GM04504 (cell line): Measurements from ENCODE around the gene UGT1A7.
"Not testable (repeated sequence)": the region's sequence is repeated elsewhere in the genome, so short reads cannot be mapped to it uniquely, and the experiment has no call there.

Experiments used
- DNase-seq: peaks from one replicate; pipeline ENCODE4 v3.0.0-alpha.2; 2012; ENCODE audit warnings: low read depth

UGT1A7 gene

DNA sequence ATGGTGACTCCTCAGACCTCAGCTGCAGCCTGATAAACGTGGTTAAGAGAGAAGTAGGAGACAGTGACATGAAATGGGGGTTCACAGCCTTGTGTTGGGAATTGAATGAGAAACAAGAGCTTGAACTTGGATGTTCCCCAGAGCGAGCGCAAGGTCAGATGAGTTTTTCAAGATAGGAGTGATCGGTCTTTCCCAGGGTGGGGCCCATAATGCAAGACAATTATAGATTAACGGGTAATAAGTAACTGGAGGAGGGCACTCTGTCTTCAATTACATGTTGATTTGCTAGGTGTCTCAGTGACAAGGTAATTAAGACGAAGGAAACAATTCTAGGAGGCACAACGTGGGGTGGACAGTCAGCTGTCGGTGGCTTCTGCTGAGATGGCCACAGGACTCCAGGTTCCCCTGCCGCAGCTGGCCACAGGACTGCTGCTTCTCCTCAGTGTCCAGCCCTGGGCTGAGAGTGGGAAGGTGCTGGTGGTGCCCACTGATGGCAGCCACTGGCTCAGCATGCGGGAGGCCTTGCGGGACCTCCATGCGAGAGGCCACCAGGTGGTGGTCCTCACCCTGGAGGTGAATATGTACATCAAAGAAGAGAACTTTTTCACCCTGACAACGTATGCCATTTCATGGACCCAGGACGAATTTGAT, 31.0 kb downstream of the UGT1A7 start, which contains the start of gene UGT1A5:
UGT1A5 (plus strand) TSS at position 297 of the 651 bp plus-strand sequence; CDS start at position 382, 85 bp downstream.
- no peak for DNase-seq

GRCh38 chr2:233713262-233713615, 31.5 kb downstream of the UGT1A7 start:
- DNase-seq, result no peak

DNA sequence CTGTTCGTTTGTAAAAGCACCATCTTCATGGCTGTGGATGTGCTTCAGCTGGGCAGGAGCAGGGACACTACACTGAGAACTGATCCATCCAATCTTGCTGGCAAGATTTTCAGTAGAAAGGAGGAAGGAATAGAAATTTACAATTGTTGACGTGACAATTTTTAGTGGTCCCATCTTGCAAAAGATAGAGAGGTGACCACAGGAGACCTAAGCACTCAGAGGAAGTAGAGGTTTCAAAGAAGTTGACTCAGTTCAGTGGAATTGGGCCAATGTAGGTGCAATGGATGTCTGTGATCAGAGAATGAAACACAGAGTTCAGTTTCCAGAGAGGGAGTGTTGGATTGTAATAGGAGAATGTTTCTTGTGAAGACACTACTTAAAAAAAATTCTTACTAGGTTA, 32.4 kb downstream of the UGT1A7 start:
- DNase-seq, result no peak

GRCh38 chr2:233718552-233718951, 36.9 kb downstream of the UGT1A7 start, which contains the start of gene UGT1A4:
UGT1A4 (plus strand) TSS chr2:233718736; CDS start chr2:233718821, 85 bp downstream.
- no peak for DNase-seq

DNA sequence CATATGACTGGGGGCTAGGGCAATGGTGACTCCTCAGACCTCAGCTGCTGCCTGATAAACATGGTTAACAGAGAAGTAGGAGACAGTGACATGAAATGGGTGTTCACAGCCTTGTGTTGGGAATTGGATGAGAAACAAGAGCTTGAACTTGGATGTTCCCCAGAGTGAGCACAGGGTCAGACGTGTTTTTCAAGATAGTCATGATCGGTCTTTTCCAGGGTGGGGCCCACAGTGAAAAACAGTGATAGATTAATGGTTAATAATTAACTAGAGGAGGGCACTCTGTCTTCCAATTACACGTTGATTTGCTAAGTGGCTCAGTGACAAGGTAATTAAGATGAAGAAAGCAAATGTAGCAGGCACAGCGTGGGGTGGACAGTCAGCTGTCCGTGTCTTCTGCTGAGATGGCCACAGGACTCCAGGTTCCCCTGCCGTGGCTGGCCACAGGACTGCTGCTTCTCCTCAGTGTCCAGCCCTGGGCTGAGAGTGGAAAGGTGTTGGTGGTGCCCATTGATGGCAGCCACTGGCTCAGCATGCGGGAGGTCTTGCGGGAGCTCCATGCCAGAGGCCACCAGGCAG, 47.1 kb downstream of the UGT1A7 start, which contains the start of gene UGT1A3:
UGT1A3 (plus strand) TSS at position 320 of the 579 bp plus-strand sequence; CDS start at position 405, 85 bp downstream.
- DNase-seq, result no peak

DNA sequence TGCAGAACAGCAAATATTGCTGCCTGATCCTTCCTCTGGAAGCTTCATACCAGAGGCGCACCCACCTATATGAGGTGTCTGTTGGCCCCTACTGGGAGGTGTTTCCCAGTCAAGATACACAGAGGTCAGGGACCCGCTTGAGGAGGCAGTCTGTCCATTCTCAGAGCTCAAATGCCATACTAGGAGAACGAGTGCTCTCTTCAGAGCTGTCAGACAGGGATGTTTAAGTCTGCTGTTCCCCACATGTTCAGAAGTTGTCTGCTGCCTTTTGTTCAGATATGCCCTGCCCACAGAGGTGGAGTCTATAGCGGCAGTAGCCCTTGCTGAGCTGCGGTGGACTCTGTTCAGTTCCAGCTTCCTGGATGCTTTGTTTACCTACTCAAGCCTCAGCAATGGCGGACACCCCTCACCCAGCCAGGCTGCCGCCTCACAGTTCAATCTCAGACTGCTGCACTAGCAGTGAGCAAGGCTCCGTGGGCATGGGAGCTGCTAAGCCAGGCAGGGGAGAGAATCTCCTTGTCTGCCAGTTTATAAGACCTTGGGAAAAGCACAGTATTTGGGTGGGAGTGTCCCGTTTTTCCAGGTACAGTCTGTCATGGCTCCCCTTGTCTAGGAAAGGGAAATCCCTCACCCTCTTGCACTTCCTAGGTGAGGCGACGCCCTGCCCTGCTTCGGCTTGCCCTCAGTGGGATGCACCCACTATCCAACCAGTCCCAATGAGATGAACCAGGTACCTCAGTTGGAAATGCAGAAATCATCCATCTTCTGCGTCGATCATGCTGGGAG, 55.4 kb downstream of the UGT1A7 start:
- not testable (repeated sequence) for DNase-seq

- DNase-seq, result no peak
Observed at GRCh38 chr2:233740870-233741269, 59.2 kb downstream of the UGT1A7 start.

GRCh38 chr2:233743464-233744259, 62.0 kb downstream of the UGT1A7 start:
- no peak for DNase-seq

- no peak for DNase-seq
Observed at GRCh38 chr2:233745073-233745755, 63.5 kb downstream of the UGT1A7 start.

DNA sequence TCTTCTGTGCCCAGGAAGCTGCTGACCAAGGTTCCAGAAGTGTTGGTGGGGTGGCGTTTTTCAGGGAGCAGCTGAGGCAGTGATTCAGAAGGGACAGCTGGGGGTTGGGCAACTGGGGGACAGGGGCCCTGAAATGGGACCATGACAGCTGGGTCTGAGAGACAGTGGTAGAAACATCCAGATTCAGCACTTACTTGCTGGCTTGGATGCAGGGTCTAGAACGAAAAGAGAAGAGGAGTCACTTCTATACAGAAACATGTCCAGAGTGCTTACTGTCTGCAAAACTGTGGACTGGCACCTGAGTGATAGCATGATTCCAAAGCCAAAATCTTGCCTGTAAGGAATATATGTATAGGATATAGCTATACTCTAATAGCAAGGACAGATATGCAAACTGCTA, 64.1 kb downstream of the UGT1A7 start:
- DNase-seq, result not testable (repeated sequence)

- no peak for DNase-seq
Observed at GRCh38 chr2:233746475-233747282, 65.0 kb downstream of the UGT1A7 start.

DNA sequence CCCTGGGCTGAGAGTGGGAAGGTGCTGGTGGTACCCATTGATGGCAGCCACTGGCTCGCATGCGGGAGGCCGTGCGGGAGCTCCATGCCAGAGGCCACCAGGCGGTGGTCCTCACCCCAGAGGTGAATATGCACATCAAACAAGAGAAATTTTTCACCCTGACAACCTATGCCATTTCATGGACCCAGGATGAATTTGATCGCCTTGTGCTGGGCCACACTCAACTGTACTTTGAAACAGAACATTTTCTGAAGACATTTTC, 65.5 kb downstream of the UGT1A7 start:
- no peak for DNase-seq

- not testable (repeated sequence) for DNase-seq
Observed at GRCh38 chr2:233750689-233751088, 69.0 kb downstream of the UGT1A7 start.

GRCh38 chr2:233751212-233752009, 69.7 kb downstream of the UGT1A7 start:
- DNase-seq, result not testable (repeated sequence)

DNA sequence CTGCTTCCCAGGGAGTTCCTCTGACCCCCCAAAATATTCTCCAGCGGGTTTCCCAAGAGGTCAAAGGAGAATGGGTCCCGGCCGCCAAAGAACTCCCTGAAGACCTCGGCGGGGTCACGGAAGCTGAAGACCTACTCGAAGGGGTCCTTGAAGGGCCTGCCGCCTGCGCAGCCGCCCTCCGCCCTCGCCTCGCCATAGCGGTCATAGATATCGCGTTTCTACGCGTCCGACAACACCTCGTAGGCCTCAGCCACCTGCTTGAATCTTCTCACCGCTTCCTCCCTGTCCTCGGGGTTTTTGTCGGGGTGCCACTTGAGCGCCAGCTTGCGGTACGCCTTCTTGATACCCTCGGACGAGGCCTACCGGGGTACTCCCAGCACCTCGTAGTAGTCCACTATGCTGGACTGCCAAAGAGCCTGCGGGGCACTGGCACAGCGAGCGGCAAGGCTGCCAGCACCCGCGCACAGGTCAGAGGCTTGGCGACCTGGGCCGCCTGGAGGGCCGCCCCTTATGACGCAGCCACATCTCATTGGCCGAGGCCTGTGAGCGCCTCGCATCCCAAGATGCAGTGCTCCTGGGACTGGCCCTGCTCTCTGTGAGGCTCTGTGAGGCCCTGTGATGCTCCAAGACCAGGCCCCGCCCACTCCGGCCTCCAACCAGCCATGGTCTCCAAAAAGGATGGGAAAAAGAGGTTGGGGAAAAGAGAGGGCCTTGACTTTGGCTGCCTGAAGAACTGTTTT, 73.3 kb downstream of the UGT1A7 start:
- no peak for DNase-seq

GRCh38 chr2:233756429-233757081, 74.9 kb downstream of the UGT1A7 start:
- no peak for DNase-seq

GRCh38 chr2:233758141-233758540, 76.4 kb downstream of the UGT1A7 start:
- no peak for DNase-seq

GRCh38 chr2:233758849-233759248, 77.1 kb downstream of the UGT1A7 start:
- DNase-seq, result no peak

DNA sequence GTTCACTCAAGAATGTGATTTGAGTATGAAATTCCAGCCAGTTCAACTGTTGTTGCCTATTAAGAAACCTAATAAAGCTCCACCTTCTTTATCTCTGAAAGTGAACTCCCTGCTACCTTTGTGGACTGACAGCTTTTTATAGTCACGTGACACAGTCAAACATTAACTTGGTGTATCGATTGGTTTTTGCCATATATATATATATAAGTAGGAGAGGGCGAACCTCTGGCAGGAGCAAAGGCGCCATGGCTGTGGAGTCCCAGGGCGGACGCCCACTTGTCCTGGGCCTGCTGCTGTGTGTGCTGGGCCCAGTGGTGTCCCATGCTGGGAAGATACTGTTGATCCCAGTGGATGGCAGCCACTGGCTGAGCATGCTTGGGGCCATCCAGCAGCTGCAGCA, 78.3 kb downstream of the UGT1A7 start, which contains the start of gene UGT1A1:
UGT1A1 (plus strand) TSS at position 228 of the 400 bp plus-strand sequence; CDS start at position 246, 18 bp downstream.
- no peak for DNase-seq
